ENCODE results near the gene IL20. TPM values are rescaled to one million over a fixed set of nuclear protein-coding genes. Genes with fewer than 3 reads are reported as not detected.

IL20 gene
- total RNA-seq, 1 donor from 2014 or later, result not detected

DNA sequence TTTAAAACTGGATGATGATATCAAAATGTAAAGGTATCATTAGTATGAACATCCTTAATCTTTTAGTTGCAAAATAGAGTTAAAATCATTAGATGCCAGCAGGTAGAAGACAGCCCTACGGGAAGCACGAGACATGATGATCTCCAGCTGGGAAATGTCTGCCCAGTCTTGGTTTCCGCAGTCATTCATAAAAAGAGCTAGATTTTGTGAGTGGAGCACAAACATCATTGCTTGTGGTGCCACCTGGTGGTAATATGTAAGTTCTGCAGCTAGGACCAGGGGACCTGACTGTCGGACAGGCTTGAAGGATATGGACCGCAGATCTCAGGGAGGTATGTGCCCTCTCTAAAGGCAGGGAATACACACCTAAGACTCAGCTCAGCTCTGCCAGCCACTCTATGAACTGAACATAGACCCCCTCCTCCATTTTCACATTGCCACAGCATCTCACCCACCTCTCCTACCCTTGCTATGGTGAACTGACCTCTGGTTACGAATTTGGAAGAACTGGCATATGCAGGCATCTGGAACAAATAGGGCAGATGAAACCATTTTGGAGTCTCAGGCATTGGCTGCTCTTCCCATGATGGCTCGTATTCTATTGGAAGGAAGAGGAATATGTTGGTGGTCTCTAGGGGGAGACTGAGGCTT is 47.1 kb downstream of the IL20 start:
- intact Hi-C loops (cut with DNase I), result loop anchor here (1.0 to 5.0 kb wide), 6 partner anchors 47 to 425 kb away; partner anchors contain the start of genes DYRK3, EIF2D and IL20
- ATAC-seq (peak; percentile 66), DNase-seq (ENCODE audit: missing footprints) (no peak)

GRCh38 chr1:206913766-206914537 is 48.5 kb downstream of the IL20 start:
- intact Hi-C loops (cut with DNase I), result loop anchor here (2.0 to 5.0 kb wide), 5 partner anchors 107 to 427 kb away; partner anchors contain the start of genes DYRK3 and EIF2D
- ATAC-seq (no peak), DNase-seq (ENCODE audit: missing footprints) (no peak)

- no peak for DNase-seq (ENCODE audit: missing footprints)
- intact Hi-C loops (cut with DNase I), result no loop called here
- no peak for ATAC-seq
Measured at GRCh38 chr1:206915030-206915735, 49.8 kb downstream of the IL20 start.

- ATAC-seq (no peak), DNase-seq (ENCODE audit: missing footprints) (no peak)
- intact Hi-C loops (cut with DNase I), result no loop called here
Measured at GRCh38 chr1:206916000-206916709, 50.7 kb downstream of the IL20 start.

GRCh38 chr1:206918076-206918475 is 52.7 kb downstream of the IL20 start:
- intact Hi-C loops (cut with DNase I), result no loop called here
- ATAC-seq (no peak), DNase-seq (ENCODE audit: missing footprints) (no peak)

Other genes starting within 250 kb of the IL20 start
- 21.9 TPM for gene DYRK3, start 230.1 kb upstream of the IL20 start, total RNA-seq
- 214 TPM for gene MAPKAPK2, start 180.7 kb upstream of the IL20 start, total RNA-seq
- gene IL19, start 94.8 kb upstream of the IL20 start, total RNA-seq, result not detected
- gene IL10, start 93.1 kb upstream of the IL20 start, total RNA-seq, result 0.54 TPM
- gene IL24, start 31.8 kb downstream of the IL20 start, total RNA-seq, result not detected
- 6.3 TPM for gene FCMR, start 56.3 kb downstream of the IL20 start, total RNA-seq
- not detected for gene PIGR, start 80.8 kb downstream of the IL20 start, total RNA-seq
- not detected for gene FCAMR, start 104.8 kb downstream of the IL20 start, total RNA-seq
- 1.2 TPM for gene C1orf116, start 167.1 kb downstream of the IL20 start, total RNA-seq
- gene YOD1, start 185.6 kb downstream of the IL20 start, total RNA-seq, result 5.2 TPM
- gene PFKFB2, start 187.7 kb downstream of the IL20 start, total RNA-seq, result 68.2 TPM
- gene C4BPB, start 223.2 kb downstream of the IL20 start, total RNA-seq, result not detected
- not detected for gene C4BPA, start 238.6 kb downstream of the IL20 start, total RNA-seq